Measurements from ENCODE around the gene PIK3CB.
A peak's percentile ranks its signal among the peaks of the same experiment; 100 is the strongest.
"Not testable (repeated sequence)": the region's sequence is repeated elsewhere in the genome, so short reads cannot be mapped to it uniquely, and the experiment has no call there.

PIK3CB gene

GRCh38 chr3:138608322-138609135 is 226.2 kb downstream of the PIK3CB start, which contains the start of gene FAIM:
FAIM (plus strand) TSS chr3:138608771; CDS start chr3:138619727, 10,956 bp downstream.
- peak; percentile 34 for DNase-seq (ENCODE audit: low read depth)

DNA sequence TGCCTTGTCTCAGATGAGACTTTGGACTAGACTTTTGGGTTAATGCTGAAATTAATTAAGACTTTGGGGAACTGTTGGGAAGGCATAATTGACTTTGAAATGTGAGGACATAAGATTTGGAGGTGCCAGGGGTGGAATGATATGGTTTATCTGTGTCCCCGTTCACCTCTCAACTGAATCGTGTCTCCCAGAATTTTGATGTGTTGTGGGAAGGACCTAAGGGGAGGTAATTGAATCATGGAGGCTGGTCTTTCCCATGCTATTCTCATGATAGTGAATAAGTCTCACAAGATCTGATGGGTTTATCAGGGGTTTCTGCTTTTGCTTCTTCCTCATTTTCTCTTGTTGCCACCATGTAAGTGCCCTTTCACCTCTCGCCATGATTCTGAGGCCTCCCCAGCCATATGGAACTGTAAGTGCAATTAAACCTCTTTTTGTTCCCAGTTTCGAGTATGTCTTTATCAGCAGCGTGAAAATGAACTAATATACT is 230.6 kb downstream of the PIK3CB start:
- not testable (repeated sequence) for DNase-seq (ENCODE audit: low read depth)

All from CMK (cell line).